ENCODE measurements around the gene EPAS1.

- no peak for TF ChIP-seq CTCF (IDR thresholded peaks at IDR 0.05)
- no peak for TF ChIP-seq POLR2A (IDR thresholded peaks at IDR 0.05)
These were observed 80.7 kb downstream of the EPAS1 start for GRCh38 chr2:46377666-46378560.
